Parathyroid adenoma (tissue), 2 donors: ENCODE data around the gene TMEM43.

Experiments used
- H2AFZ ChIP-seq: fragments of 300-600 bp; sonication (generic); one replicate; pipeline ENCODE4 v1.7.0; 2017; ENCODE audit warnings: antibody characterized with exemption, mild to moderate bottlenecking
- H3K27ac ChIP-seq: fragments of 300-600 bp; sonication (generic); one replicate; pipeline ENCODE4 v1.7.0; 2017
- H3K27me3 ChIP-seq: fragments of 300-600 bp; sonication (generic); one replicate; pipeline ENCODE4 v1.7.0; 2017; ENCODE audit warnings: low read length; ENCODE audit not compliant: control insufficient read depth, insufficient read depth
- H3K36me3 ChIP-seq: fragments of 300-600 bp; sonication (generic); one replicate; pipeline ENCODE4 v1.7.0; 2017; ENCODE audit warnings: low read length; ENCODE audit not compliant: control insufficient read depth, insufficient read depth
- H3K4me1 ChIP-seq: fragments of 300-600 bp; sonication (generic); one replicate; pipeline ENCODE4 v1.7.0; 2017; ENCODE audit warnings: control low read depth
- H3K4me2 ChIP-seq: fragments of 300-600 bp; sonication (generic); one replicate; pipeline ENCODE4 v1.7.0; 2017; ENCODE audit warnings: low read length
- H3K4me3 ChIP-seq: fragments of 300-600 bp; sonication (generic); one replicate; pipeline ENCODE4 v1.7.0; 2017; ENCODE audit warnings: low read depth, low read length
- H3K79me2 ChIP-seq: fragments of 300-600 bp; sonication (generic); one replicate; pipeline ENCODE4 v1.7.0; 2017; ENCODE audit warnings: control low read depth
- H3K9ac ChIP-seq: fragments of 300-600 bp; sonication (generic); one replicate; pipeline ENCODE4 v1.7.0; 2017; ENCODE audit warnings: mild to moderate bottlenecking
- H3K9me3 ChIP-seq: fragments of 300-600 bp; sonication (generic); one replicate; pipeline ENCODE4 v1.7.0; 2017; ENCODE audit warnings: low read length; ENCODE audit not compliant: control insufficient read depth
- CTCF ChIP-seq: fragments of 300-600 bp; sonication (generic); IDR thresholded peaks from one replicate; pipeline ENCODE4 v1.7.0; 2017; ENCODE audit warnings: antibody characterized with exemption, mild to moderate bottlenecking
- donor health status: primary hyperparathyroidism.

TMEM43 gene

GRCh38 chr3:14130707-14131106 lies 5.9 kb downstream of the TMEM43 start:
- Histone ChIP-seq H3K27ac (no peak overlapping the region), H3K9ac (no peak overlapping the region), H3K4me1 (peaks cover 9% of the 10 kb centered on the region), H3K4me2 (no peak overlapping the region), H3K79me2 (peaks cover 33% of the 10 kb centered on the region), H3K27me3 (no peaks in the 10 kb centered on the region), H3K9me3 (no peaks in the 10 kb centered on the region), H2AFZ (no peak overlapping the region), H3K4me3 (no peak overlapping the region), H3K36me3 (no peaks in the 10 kb centered on the region)
- TF ChIP-seq CTCF = no peak

- TF ChIP-seq CTCF = no peak
- Histone ChIP-seq H3K27me3 (no peaks in the 10 kb centered on the region), H3K27ac (no peak overlapping the region), H3K9me3 (no peaks in the 10 kb centered on the region), H2AFZ (no peak overlapping the region), H3K4me2 (no peak overlapping the region), H3K4me1 (peaks cover 7% of the 10 kb centered on the region), H3K9ac (no peak overlapping the region), H3K4me3 (no peak overlapping the region), H3K79me2 (peaks cover 33% of the 10 kb centered on the region), H3K36me3 (no peaks in the 10 kb centered on the region)
Observed at GRCh38 chr3:14131134-14131533, 6.3 kb downstream of the TMEM43 start.

GRCh38 chr3:14132120-14132519 lies 7.3 kb downstream of the TMEM43 start:
- Histone ChIP-seq H3K4me1 (no peaks in the 10 kb centered on the region), H3K79me2 (peaks cover 30% of the 10 kb centered on the region), H3K36me3 (no peaks in the 10 kb centered on the region), H3K27ac (no peak overlapping the region), H3K27me3 (no peaks in the 10 kb centered on the region), H3K4me3 (no peak overlapping the region), H3K4me2 (no peak overlapping the region), H2AFZ (no peak overlapping the region), H3K9ac (no peak overlapping the region), H3K9me3 (no peaks in the 10 kb centered on the region)
- TF ChIP-seq CTCF = no peak

GRCh38 chr3:14132689-14133088 lies 7.8 kb downstream of the TMEM43 start:
- H3K27ac ChIP-seq = no peak overlapping the region
- H3K4me3 ChIP-seq = no peak overlapping the region
- no peak overlapping the region for H2AFZ ChIP-seq
- peaks cover 25% of the 10 kb centered on the region for H3K79me2 ChIP-seq
- H3K4me2 ChIP-seq = no peak overlapping the region
- H3K27me3 ChIP-seq = no peaks in the 10 kb centered on the region
- no peaks in the 10 kb centered on the region for H3K36me3 ChIP-seq
- no peak for TF ChIP-seq CTCF
- no peak overlapping the region for H3K9ac ChIP-seq
- no peaks in the 10 kb centered on the region for H3K4me1 ChIP-seq
- H3K9me3 ChIP-seq = no peaks in the 10 kb centered on the region

GRCh38 chr3:14133188-14133800 lies 8.4 kb downstream of the TMEM43 start:
- H3K4me3 ChIP-seq = no peak overlapping the region
- no peak overlapping the region for H3K4me2 ChIP-seq
- H3K79me2 ChIP-seq = peaks cover 19% of the 10 kb centered on the region
- no peak for TF ChIP-seq CTCF
- no peak overlapping the region for H3K27ac ChIP-seq
- no peaks in the 10 kb centered on the region for H3K9me3 ChIP-seq
- no peaks in the 10 kb centered on the region for H3K36me3 ChIP-seq
- no peaks in the 10 kb centered on the region for H3K4me1 ChIP-seq
- no peaks in the 10 kb centered on the region for H3K27me3 ChIP-seq
- H3K9ac ChIP-seq = no peak overlapping the region
- H2AFZ ChIP-seq = no peak overlapping the region
